ENCODE measurements around the gene INSYN2B.
A peak's percentile ranks its signal among the peaks of the same experiment; 100 is the strongest.

Gene INSYN2B

DNA sequence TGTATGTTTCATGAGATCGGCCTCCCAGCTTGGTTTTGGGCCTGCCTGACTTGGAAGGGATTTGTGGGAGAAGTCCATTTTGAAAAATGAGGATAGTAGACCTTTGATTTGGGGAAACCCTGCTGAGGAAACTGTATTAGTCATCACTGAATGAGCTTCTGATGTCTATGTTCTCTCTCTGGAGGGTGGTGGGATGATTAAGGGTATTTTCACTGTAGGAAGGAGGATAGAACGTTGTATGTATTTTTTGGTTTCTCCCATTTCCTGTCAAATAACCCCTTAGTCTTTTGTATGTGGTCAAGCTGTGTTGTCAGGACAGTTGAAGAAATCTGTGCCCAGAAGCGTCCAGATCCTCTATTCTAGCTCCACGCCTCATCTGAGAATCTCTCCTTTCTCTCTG, 151.9 kb downstream of the INSYN2B start:
- Mint-ChIP-seq H3K27ac (peak overlapping the region; percentile 28), H3K4me1 (peaks cover 29% of the 10 kb centered on the region), H3K27me3 (no peaks in the 10 kb centered on the region), H3K36me3 (ENCODE audit: low read depth) (peaks cover 34% of the 10 kb centered on the region), H3K4me3 (no peak overlapping the region), H3K9me3 (no peaks in the 10 kb centered on the region)
- DNase-seq (no peak), ATAC-seq (peak; percentile 75)

DNA sequence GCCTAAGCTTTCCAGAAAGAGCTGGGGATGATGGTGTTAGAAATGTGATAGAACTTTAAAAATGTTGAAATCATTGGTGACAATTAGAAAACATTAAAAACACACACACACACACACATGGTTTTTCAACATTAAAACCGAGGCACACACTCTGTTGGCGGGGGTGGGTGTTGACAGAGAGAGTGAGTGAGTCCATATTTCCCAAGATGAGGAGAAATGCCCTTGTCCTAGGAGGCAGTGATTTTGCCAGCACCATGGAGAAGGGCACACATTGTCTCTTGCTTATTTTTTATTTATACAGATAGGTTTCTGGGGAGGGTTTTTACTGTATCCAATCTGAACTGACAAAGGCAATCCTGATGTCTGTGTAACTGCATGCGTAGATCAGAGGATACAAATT, 152.5 kb downstream of the INSYN2B start:
- Mint-ChIP-seq H3K9me3 (no peaks in the 10 kb centered on the region), H3K4me1 (peaks cover 23% of the 10 kb centered on the region), H3K27ac (no peak overlapping the region), H3K27me3 (no peaks in the 10 kb centered on the region), H3K36me3 (ENCODE audit: low read depth) (peaks cover 36% of the 10 kb centered on the region), H3K4me3 (no peak overlapping the region)
- DNase-seq, result no peak
- no peak for ATAC-seq

GRCh38 chr5:169826618-169827017, 153.7 kb downstream of the INSYN2B start:
- H3K4me3 Mint-ChIP-seq, result no peak overlapping the region
- peaks cover 19% of the 10 kb centered on the region for H3K4me1 Mint-ChIP-seq
- H3K27me3 Mint-ChIP-seq, result no peaks in the 10 kb centered on the region
- no peaks in the 10 kb centered on the region for H3K9me3 Mint-ChIP-seq
- H3K27ac Mint-ChIP-seq, result no peak overlapping the region
- ATAC-seq (no peak), DNase-seq (no peak)
- H3K36me3 Mint-ChIP-seq (ENCODE audit: low read depth), result peaks cover 38% of the 10 kb centered on the region

DNA sequence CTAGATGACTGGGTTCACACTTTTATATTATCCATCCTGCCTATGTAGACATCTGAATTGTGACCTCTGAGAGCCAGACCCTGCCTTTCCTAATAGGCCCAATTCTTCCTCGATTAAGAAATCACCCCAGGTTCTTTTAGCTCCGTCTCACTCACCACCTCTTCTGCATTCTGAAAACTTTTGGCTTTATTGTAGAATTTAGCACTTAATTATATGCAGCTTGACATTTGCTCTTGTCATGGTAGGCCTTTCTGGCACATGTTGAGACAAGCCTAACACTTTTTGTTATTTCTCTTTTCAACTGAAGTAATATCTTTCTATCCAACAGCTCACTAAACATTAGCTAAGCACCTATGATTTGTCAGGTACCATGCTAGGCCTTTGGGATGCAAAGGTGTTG, 163.3 kb downstream of the INSYN2B start:
- ATAC-seq, result no peak
- DNase-seq, result no peak
- Mint-ChIP-seq H3K27ac (no peak overlapping the region), H3K9me3 (peaks cover 3% of the 10 kb centered on the region), H3K36me3 (ENCODE audit: low read depth) (peaks cover 67% of the 10 kb centered on the region), H3K4me3 (no peak overlapping the region), H3K4me1 (no peaks in the 10 kb centered on the region), H3K27me3 (no peaks in the 10 kb centered on the region)

DNA sequence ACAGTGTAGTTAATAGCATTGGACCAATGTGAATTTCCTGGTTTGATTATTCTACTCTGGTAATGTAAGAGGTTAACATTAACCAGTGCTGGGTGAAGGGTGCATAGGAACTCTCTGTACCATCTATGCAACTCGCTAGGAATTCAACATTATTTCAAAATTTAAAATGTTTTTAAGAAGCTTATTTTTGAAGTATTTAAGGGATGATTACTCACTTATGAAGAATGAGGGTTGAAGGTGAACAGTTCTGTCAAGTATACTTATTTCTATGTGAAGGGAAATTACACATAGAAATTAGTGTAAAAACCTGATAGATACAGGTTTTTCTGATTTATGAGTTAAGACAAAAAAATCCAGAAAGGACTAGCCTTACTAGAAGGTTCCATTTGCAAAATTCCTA, 165.8 kb downstream of the INSYN2B start:
- no peaks in the 10 kb centered on the region for H3K27me3 Mint-ChIP-seq
- H3K4me1 Mint-ChIP-seq, result no peaks in the 10 kb centered on the region
- no peak overlapping the region for H3K27ac Mint-ChIP-seq

More for the DNA sequence above, 165.8 kb downstream of the INSYN2B start:
- no peak for ATAC-seq
- no peak overlapping the region for H3K4me3 Mint-ChIP-seq
- H3K9me3 Mint-ChIP-seq, result no peaks in the 10 kb centered on the region
- DNase-seq, result no peak
- peaks cover 63% of the 10 kb centered on the region for H3K36me3 Mint-ChIP-seq (ENCODE audit: low read depth)

Data from activated naive CD8-positive, alpha-beta T cell treated with anti-CD3 and anti-CD28 coated beads, Interleukin-2, amount 50 U/mL, for 24 hours (primary cell).